HS-5 (cell line): Measurements from ENCODE around the gene ZNF804B.

Source experiments
- DNase-seq: peaks from one replicate; pipeline ENCODE4 v3.0.0-alpha.2; 2012; ENCODE audit warnings: low read depth

ZNF804B gene

GRCh38 chr7:88967432-88967831 is 207.9 kb downstream of the ZNF804B start:
- DNase-seq: no peak

- no peak for DNase-seq
These were observed 209.7 kb downstream of the ZNF804B start for GRCh38 chr7:88969167-88969566.

- no peak for DNase-seq
These were observed 225.8 kb downstream of the ZNF804B start for GRCh38 chr7:88985295-88985694.

GRCh38 chr7:89001306-89001705 is 241.8 kb downstream of the ZNF804B start:
- no peak for DNase-seq

GRCh38 chr7:89002981-89003956 is 243.8 kb downstream of the ZNF804B start:
- DNase-seq: no peak

- no peak for DNase-seq
These were observed 252.5 kb downstream of the ZNF804B start for GRCh38 chr7:89012016-89012415.

- no peak for DNase-seq
These were observed 258.2 kb downstream of the ZNF804B start for GRCh38 chr7:89017695-89018094.

- DNase-seq: no peak
These were observed 262.2 kb downstream of the ZNF804B start for GRCh38 chr7:89021741-89022140.

GRCh38 chr7:89023206-89023605 is 263.7 kb downstream of the ZNF804B start:
- DNase-seq: no peak

GRCh38 chr7:89023877-89024276 is 264.4 kb downstream of the ZNF804B start:
- DNase-seq: no peak

GRCh38 chr7:89027781-89028180 is 268.3 kb downstream of the ZNF804B start:
- no peak for DNase-seq

- DNase-seq: no peak
These were observed 268.8 kb downstream of the ZNF804B start for GRCh38 chr7:89028319-89028718.

- DNase-seq: peak; percentile 32
These were observed 270.4 kb downstream of the ZNF804B start for GRCh38 chr7:89029864-89030263.

GRCh38 chr7:89041240-89041639 is 281.7 kb downstream of the ZNF804B start:
- no peak for DNase-seq

GRCh38 chr7:89042940-89043339 is 283.4 kb downstream of the ZNF804B start:
- DNase-seq: no peak

- no peak for DNase-seq
These were observed 289.5 kb downstream of the ZNF804B start for GRCh38 chr7:89049043-89049442.

- DNase-seq: no peak
These were observed 293.6 kb downstream of the ZNF804B start for GRCh38 chr7:89053130-89053529.

- DNase-seq: no peak
These were observed 294.9 kb downstream of the ZNF804B start for GRCh38 chr7:89054361-89054760.

- no peak for DNase-seq
These were observed 300.7 kb downstream of the ZNF804B start for GRCh38 chr7:89060234-89060633.

GRCh38 chr7:89064831-89065230 is 305.3 kb downstream of the ZNF804B start:
- no peak for DNase-seq

- DNase-seq: no peak
These were observed 307.5 kb downstream of the ZNF804B start for GRCh38 chr7:89067048-89067447.

GRCh38 chr7:89072081-89072480 is 312.6 kb downstream of the ZNF804B start:
- no peak for DNase-seq

GRCh38 chr7:89073776-89074175 is 314.3 kb downstream of the ZNF804B start:
- no peak for DNase-seq

- no peak for DNase-seq
These were observed 318.5 kb downstream of the ZNF804B start for GRCh38 chr7:89077992-89078391.
